GM23338 (cell line): ENCODE measurements around the gene MANBA. TPM values are rescaled to one million over a fixed set of nuclear protein-coding genes. Genes with fewer than 3 reads are reported as not detected.

Experiments
- CTCF ChIP-seq, 2 experiments: fragments of 200-600 bp in 1 of 2; sonication (generic) in 1 of 2; conservative IDR thresholded peaks; 2 replicates each; pipeline versions ENCODE4 v1.5.1 to v1.6.1; 2016 to 2017; ENCODE audit warnings: antibody characterized with exemption in 2 of 2, low read depth in 2 of 2, mild to moderate bottlenecking in 2 of 2, moderate library complexity in 1 of 2
- EZH2 ChIP-seq: fragments of 200-600 bp; sonication (generic); IDR thresholded peaks from one replicate; pipeline ENCODE4 v1.8.0; 2017; ENCODE audit warnings: antibody characterized with exemption, mild to moderate bottlenecking, low read depth; ENCODE audit not compliant: unreplicated experiment
- EZH2phosphoT487 ChIP-seq: fragments of 200-600 bp; sonication (generic); IDR thresholded peaks from one replicate; pipeline ENCODE4 v1.8.1; 2018; ENCODE audit warnings: antibody characterized with exemption; ENCODE audit not compliant: unreplicated experiment
- JUNB ChIP-seq: IDR thresholded peaks from one replicate; pipeline ENCODE4 v1.6.1; 2016; ENCODE audit warnings: antibody characterized with exemption; ENCODE audit not compliant: unreplicated experiment
- NANOG ChIP-seq: IDR thresholded peaks from 2 replicates; pipeline ENCODE4 v1.6.1; 2016; ENCODE audit warnings: antibody characterized with exemption, borderline replicate concordance
- REST ChIP-seq: IDR thresholded peaks from one replicate; pipeline ENCODE4 v1.6.1; 2018; ENCODE audit warnings: antibody characterized with exemption; ENCODE audit not compliant: unreplicated experiment
- STAT1 ChIP-seq: IDR thresholded peaks from one replicate; pipeline ENCODE4 v1.6.1; 2016; ENCODE audit warnings: antibody characterized with exemption; ENCODE audit not compliant: unreplicated experiment
- ZNF331 ChIP-seq: fragments of 250-450 bp; sonication (Bioruptor Pico); IDR thresholded peaks from 2 replicates; pipeline ENCODE4 v1.5.0; 2020; ENCODE audit warnings: low read depth, mild to moderate bottlenecking, moderate library complexity
- ZNF462 ChIP-seq: fragments of 250-450 bp; sonication (Bioruptor Pico); IDR thresholded peaks from 2 replicates; pipeline ENCODE4 v1.5.0; 2020; ENCODE audit warnings: mild to moderate bottlenecking, moderate library complexity
- polyA plus RNA-seq: library from polyadenylated mRNA; unstranded; fragments of >200 nt; fragmentation: Nextera tagmentation; extraction: Ambion mirVana; gene quantifications from 2 replicates; pipeline ENCODE4 v1.2.1, GENCODE V29; 2016
- total RNA-seq: library from RNA; depleted of rRNA; stranded (reverse); fragments of >200 nt; shearing (Covaris generic); gene quantifications from 2 replicates; pipeline ENCODE4 v1.2.3, GENCODE V29; 2014

The MANBA gene
- total and polyA plus RNA-seq, 2 experiments from 2014 or later, result 13.2 to 54.3 TPM

GRCh38 chr4:102606261-102606660, 154.5 kb downstream of the MANBA start (continued):
- TF ChIP-seq ZNF462 (CRISPR knock-in tag) (no peak), EZH2 (no peak), STAT1 (no peak), JUNB (no peak), ZNF331 (CRISPR knock-in tag) (no peak), NANOG (no peak), EZH2phosphoT487 (no peak), CTCF (conservative IDR thresholded peaks at IDR 0.05; ENCODE audit: low read depth in 2 of 2) (no peak), REST (no peak)
